ENCODE data around the gene YARS1. TPM values are rescaled to one million over a fixed set of nuclear protein-coding genes. Genes with fewer than 3 reads are reported as not detected.

The YARS1 gene
- total RNA-seq, 4 donors from 2014 or later = 36.6 to 67.7 (median 42.4) TPM

- no peak for TF ChIP-seq CTCF (IDR thresholded peaks at IDR 0.05; ENCODE audit: low read depth)
Observed at GRCh38 chr1:32759521-32759981, 57.6 kb downstream of the YARS1 start.

- TF ChIP-seq CTCF (IDR thresholded peaks at IDR 0.05; ENCODE audit: low read depth) = no peak
Observed at GRCh38 chr1:32758795-32759430, 58.2 kb downstream of the YARS1 start.

GRCh38 chr1:32758177-32758794 is 58.9 kb downstream of the YARS1 start:
- TF ChIP-seq CTCF (IDR thresholded peaks at IDR 0.05; ENCODE audit: low read depth) = no peak

- TF ChIP-seq CTCF (IDR thresholded peaks at IDR 0.05; ENCODE audit: low read depth) = no peak
Observed at GRCh38 chr1:32757213-32757895, 59.8 kb downstream of the YARS1 start.

GRCh38 chr1:32755810-32756159 is 61.4 kb downstream of the YARS1 start:
- no peak for TF ChIP-seq CTCF (IDR thresholded peaks at IDR 0.05; ENCODE audit: low read depth)

GRCh38 chr1:32755098-32755809 is 61.9 kb downstream of the YARS1 start:
- TF ChIP-seq CTCF (IDR thresholded peaks at IDR 0.05; ENCODE audit: low read depth) = no peak

Data from subcutaneous adipose tissue (tissue), 4 donors.